ENCODE results near the gene CREB5. TPM values are rescaled to one million over a fixed set of nuclear protein-coding genes. Genes with fewer than 3 reads are reported as not detected.

Gene CREB5
- total RNA-seq, 1 donor from 2014 or later, result 4.6 TPM

DNA sequence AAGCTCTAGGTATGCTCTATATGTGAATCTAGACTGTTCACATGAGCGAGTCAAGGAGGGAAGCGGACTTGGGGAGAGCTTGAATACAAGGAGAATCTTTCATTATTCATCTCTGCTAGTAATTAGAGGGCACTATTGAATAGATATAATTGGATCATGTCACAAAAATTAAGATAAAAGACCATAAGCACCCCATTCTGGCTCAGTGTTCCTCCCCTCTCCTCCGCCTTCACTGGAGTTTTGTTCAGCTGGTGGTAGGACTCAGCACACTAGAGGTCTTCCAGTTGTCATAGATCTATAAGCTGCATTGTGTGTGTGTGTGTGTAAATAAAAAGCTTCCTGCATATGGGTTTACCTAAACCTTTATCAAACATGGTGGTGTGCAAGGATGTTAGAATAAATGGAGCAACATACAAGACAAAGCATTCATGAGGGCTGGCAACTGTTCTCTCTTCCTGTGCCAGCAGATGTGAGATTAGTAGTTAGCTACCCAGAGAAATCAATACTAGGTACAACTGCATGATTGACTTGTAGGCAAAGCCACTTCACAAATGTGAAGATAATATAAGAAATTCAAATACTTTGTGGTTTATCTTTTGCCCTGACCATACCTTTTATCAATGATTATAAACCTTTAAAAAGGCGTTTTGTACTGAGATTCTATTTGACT lies 142.6 kb downstream of the CREB5 start:
- no peak for DNase-seq (ENCODE audit: low spot score, unreplicated experiment)
- Mint-ChIP-seq H3K36me3 (ENCODE audit: insufficient read depth) (no peaks in the 10 kb centered on the region), H3K27me3 (peaks cover 15% of the 10 kb centered on the region), H3K27ac (no peak overlapping the region), H3K4me1 (ENCODE audit: low read depth) (peaks cover 48% of the 10 kb centered on the region), H3K4me3 (ENCODE audit: low read depth) (no peak overlapping the region), H3K9me3 (ENCODE audit: low read depth) (no peaks in the 10 kb centered on the region)
- TF ChIP-seq, protein P1, sequence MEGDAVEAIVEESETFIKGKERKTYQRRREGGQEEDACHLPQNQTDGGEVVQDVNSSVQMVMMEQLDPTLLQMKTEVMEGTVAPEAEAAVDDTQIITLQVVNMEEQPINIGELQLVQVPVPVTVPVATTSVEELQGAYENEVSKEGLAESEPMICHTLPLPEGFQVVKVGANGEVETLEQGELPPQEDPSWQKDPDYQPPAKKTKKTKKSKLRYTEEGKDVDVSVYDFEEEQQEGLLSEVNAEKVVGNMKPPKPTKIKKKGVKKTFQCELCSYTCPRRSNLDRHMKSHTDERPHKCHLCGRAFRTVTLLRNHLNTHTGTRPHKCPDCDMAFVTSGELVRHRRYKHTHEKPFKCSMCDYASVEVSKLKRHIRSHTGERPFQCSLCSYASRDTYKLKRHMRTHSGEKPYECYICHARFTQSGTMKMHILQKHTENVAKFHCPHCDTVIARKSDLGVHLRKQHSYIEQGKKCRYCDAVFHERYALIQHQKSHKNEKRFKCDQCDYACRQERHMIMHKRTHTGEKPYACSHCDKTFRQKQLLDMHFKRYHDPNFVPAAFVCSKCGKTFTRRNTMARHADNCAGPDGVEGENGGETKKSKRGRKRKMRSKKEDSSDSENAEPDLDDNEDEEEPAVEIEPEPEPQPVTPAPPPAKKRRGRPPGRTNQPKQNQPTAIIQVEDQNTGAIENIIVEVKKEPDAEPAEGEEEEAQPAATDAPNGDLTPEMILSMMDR (IDR thresholded peaks at IDR 0.05; ENCODE audit: unreplicated experiment), result no peak

DNA sequence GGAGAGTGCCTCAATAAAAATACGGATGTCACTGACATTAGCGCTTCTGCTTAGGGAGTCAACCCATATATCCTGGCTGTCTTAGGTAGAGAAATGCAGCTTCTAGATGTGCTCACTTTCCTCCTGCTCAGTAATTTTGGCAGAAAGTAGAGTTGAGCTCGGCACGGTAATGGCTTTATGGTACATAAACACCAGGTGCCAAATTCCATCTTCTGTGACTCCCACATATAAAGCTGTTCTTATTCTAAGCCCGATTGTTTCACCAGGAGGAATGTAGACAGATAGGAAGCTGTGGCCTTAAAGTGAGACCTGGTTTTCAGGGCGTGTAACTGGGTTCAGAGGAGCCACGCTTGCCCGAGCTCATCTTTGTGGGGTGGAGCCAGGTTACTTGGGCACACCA lies 143.7 kb downstream of the CREB5 start:
- Mint-ChIP-seq H3K27ac (no peak overlapping the region), H3K9me3 (ENCODE audit: low read depth) (no peaks in the 10 kb centered on the region), H3K36me3 (ENCODE audit: insufficient read depth) (no peaks in the 10 kb centered on the region), H3K4me1 (ENCODE audit: low read depth) (peaks cover 46% of the 10 kb centered on the region), H3K4me3 (ENCODE audit: low read depth) (no peak overlapping the region), H3K27me3 (peaks cover 16% of the 10 kb centered on the region)
- DNase-seq (ENCODE audit: low spot score, unreplicated experiment), result no peak
- TF ChIP-seq, protein P1 (IDR thresholded peaks at IDR 0.05; ENCODE audit: unreplicated experiment), result no peak

DNA sequence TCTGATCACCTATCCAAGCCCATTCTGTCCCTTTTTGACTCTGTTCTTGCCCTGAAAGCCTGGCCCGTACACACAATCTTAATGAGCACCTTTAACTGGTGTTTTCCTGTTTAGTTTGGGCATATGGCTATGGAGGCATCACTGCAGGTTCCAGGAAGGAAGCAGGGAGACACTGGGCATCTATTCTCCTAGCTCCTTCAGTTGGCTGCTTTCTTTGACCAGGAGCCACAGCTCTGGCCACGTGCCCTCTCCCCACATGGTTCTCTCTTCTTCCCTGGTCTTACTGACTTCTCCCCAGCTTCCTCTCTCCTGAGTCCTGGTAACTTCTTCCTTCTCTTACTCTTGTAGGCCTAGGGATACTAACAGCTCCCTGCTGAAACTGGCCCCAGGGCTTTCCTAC lies 144.4 kb downstream of the CREB5 start:
- no peaks in the 10 kb centered on the region for H3K9me3 Mint-ChIP-seq (ENCODE audit: low read depth)
- no peaks in the 10 kb centered on the region for H3K36me3 Mint-ChIP-seq (ENCODE audit: insufficient read depth)
- H3K4me1 Mint-ChIP-seq (ENCODE audit: low read depth), result peaks cover 40% of the 10 kb centered on the region
- H3K27ac Mint-ChIP-seq, result no peak overlapping the region
- peaks cover 16% of the 10 kb centered on the region for H3K27me3 Mint-ChIP-seq
- no peak for DNase-seq (ENCODE audit: low spot score, unreplicated experiment)
- no peak overlapping the region for H3K4me3 Mint-ChIP-seq (ENCODE audit: low read depth)
- TF ChIP-seq, protein P1 (IDR thresholded peaks at IDR 0.05; ENCODE audit: unreplicated experiment), result no peak

DNA sequence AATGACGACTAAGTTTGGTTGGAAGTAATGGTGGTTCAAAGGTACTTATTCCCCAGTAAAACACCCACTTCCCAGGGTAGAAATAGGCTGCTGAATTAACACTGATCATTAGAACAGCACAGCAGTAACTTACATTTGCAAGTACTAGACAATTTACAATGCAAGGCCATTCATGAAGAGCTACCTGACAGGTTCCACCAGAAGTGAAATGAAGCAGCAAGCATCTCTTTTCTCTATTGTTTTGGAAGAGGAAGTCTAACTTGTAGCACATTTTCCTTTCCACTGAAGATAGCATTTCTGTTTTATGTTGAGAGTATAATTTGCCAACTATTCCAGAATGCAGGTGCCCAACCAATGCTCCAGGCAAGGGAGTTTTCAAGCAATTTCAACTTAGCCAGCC lies 145.9 kb downstream of the CREB5 start:
- DNase-seq (ENCODE audit: low spot score, unreplicated experiment), result no peak
- TF ChIP-seq, protein P1 (IDR thresholded peaks at IDR 0.05; ENCODE audit: unreplicated experiment), result no peak
- Mint-ChIP-seq H3K4me1 (ENCODE audit: low read depth) (peaks cover 29% of the 10 kb centered on the region), H3K4me3 (ENCODE audit: low read depth) (no peak overlapping the region), H3K27ac (peak overlapping the region; percentile 7), H3K9me3 (ENCODE audit: low read depth) (no peaks in the 10 kb centered on the region), H3K36me3 (ENCODE audit: insufficient read depth) (no peaks in the 10 kb centered on the region), H3K27me3 (peaks cover 16% of the 10 kb centered on the region)

DNA sequence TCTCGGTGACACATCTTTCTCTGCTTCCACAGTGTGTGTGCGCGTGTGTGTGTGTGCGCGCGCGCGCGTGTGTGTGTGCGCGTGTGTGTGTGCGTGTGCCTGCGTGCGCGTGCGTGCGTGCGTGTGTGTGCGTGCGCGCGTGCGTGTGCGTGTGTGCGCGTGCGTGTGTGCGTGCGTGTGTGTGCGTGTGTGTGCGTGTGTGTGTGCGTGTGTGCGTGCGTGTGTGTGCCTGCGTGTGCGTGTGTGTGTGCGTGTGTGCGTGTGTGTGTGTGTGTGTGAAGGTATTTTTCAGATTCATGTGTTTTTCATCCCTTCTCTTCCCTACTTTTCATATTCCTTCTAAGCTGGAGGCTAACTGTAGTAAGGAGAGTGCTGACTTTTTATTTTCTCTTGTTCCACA lies 148.4 kb downstream of the CREB5 start:
- H3K9me3 Mint-ChIP-seq (ENCODE audit: low read depth), result no peaks in the 10 kb centered on the region
- DNase-seq (ENCODE audit: low spot score, unreplicated experiment), result no peak
- TF ChIP-seq, protein P1 (IDR thresholded peaks at IDR 0.05; ENCODE audit: unreplicated experiment), result no peak
- H3K4me1 Mint-ChIP-seq (ENCODE audit: low read depth), result peaks cover 8% of the 10 kb centered on the region
- no peaks in the 10 kb centered on the region for H3K36me3 Mint-ChIP-seq (ENCODE audit: insufficient read depth)
- no peak overlapping the region for H3K27ac Mint-ChIP-seq
- peaks cover 24% of the 10 kb centered on the region for H3K27me3 Mint-ChIP-seq
- no peak overlapping the region for H3K4me3 Mint-ChIP-seq (ENCODE audit: low read depth)

Measured in progenitor cell of endocrine pancreas (in vitro differentiated cells).